DMS 273 (cell line): ENCODE results near the gene KCTD1.
A peak's percentile ranks its signal among the peaks of the same experiment; 100 is the strongest.

ENCODE experiments used
- DNase-seq: peaks from one replicate; lab custom pipeline; 2025; ENCODE audit not compliant: unreplicated experiment; lab: John Stamatoyannopoulos, UW

The KCTD1 gene

DNA sequence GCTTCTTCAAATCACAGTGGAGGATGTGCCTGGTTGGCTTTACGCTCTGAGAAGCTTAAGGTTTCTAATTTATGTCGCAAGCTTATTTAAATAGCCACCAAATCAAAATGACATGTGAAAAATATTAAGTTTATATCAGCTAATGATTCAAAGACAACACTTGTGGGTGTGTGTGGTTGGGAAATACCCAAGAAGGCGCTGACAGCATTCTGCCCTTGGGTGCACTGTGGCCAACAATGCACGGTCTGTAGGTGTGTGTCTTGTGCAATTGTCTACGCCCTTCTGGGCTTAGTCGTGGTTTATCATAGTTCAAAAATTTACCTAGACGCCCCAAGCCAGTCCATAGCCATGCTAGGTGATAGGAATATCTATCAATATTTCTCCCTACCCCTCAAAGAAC is 60.9 kb downstream of the KCTD1 start:
- DNase-seq = no peak

DNA sequence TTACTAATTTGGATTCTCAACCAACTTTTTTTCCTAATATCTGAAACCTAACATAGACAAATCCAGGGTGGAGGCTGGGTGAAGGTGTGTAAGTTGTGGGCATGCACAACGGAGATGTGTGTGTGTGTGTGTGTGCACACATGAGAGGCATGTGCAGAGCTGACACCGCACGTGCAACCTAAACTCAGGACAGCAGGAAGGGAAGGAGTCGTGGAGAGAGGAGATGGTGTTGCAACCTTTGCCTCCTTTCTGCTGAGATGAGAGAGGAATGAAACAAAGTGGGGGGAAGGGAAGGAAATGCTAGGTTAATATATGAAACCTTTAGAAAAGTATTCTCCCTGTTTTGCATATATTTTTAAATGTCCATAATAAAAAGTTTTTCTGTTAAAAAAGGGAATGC is 64.7 kb downstream of the KCTD1 start:
- DNase-seq = no peak

DNA sequence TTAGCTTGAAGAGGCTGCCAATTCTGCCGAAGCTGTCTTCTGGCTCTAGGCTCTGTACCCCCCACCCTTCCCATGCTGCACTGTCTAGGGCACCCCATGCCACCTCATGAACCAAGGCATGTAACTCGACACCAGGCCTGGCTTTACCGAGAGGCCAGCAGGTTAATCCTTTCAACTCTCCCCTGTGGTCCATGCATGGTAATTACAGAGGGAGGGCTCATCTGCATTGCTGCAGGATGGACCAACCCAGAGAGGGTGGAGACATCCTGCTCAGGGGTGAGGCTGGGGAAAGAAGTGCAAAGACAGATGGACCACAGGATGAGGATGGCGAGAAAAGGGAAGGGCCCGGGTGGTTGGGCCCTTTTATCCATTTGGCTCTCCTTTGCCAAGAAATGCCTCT is 65.8 kb downstream of the KCTD1 start:
- DNase-seq = no peak

DNA sequence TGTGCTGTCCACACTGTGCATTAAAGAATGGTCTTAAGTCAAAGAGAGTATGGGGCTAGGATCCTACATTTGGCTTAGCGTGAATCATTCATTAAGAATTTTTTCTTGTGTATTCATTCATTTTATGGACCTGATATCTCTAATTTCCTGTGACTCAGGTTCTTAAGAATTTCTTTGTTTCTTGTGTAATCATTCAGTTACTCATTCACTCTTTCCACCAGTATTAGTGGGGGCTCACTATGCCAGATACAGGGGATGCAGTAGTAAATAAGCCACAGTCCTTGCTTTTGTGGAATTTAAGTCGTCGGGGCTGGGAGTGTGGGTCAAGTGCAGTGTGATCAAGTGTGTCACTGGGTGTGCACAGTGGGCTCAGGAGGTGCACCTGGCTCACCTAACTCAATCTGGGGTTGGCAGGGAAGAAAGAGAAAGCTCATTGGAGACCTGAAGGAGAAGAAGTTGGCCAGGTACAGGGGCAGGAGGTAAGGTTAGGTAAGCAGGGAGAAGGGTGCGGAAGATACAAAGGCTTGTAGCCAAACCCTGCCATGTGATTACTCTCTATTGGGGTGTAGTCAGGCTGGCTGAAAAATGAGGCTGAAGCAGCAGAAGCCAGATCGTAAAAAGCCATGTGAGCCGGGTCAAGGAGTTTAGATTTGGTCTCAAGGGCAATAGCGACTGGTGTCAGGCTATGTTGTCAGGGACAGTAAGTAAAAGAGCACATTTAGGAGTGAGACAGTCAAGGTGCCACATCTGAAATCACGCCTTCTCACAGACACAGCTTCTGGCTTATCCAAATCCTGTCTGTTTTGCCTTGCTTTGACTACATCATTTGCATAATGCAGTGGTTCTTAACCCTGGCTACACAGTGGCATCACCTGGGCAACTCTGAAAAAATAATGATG is 67.2 kb downstream of the KCTD1 start:
- no peak for DNase-seq

DNA sequence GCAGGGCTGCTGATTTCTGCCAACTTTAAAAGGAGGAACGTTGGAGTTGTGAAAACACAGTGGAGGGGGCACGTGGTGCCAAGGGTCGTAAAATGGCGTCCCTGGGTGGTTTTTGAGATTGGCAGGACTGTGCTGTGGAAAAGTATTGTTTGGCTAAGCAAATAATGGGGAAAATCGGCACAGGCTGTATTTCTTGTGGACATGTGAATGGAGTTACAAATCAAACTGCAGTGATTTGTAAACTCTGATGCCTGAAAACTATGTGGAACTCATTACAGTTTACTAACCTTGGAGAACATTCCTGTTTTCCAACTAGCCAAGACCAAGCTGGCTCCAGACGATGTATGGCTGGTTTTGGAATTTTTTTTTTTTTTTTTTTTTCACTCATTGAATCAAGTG is 68.7 kb downstream of the KCTD1 start:
- DNase-seq = no peak

DNA sequence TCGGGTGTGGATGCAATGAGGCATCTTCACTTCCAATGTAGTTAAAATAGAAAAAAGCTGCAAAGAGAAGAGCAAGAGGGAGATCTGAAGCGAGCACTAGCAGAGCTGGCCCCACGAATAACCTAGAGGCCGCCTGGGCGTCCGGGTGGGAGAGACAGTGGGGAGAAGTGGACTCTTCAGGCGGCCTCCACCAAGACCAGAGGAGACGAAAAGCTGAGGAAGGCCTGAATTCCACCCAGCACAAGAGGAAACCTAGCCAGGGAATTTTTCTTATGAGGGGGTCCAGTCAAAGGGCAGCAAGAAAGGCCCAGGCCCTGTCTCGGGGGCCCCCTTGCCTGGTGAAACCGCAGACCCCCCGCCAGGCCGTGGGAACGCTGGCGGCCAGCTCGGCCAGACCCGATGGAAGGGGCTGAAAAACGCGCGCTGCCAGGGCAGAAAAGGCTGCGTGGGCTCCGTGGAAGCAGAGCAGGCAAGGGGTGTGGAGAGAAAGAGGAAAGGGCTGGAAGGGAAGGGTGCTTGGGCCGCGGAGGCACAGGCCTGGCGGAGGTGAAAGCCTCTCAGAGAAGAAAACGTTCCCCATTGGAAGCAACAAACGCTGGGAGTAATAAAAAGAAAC is 69.2 kb downstream of the KCTD1 start:
- DNase-seq = no peak

DNA sequence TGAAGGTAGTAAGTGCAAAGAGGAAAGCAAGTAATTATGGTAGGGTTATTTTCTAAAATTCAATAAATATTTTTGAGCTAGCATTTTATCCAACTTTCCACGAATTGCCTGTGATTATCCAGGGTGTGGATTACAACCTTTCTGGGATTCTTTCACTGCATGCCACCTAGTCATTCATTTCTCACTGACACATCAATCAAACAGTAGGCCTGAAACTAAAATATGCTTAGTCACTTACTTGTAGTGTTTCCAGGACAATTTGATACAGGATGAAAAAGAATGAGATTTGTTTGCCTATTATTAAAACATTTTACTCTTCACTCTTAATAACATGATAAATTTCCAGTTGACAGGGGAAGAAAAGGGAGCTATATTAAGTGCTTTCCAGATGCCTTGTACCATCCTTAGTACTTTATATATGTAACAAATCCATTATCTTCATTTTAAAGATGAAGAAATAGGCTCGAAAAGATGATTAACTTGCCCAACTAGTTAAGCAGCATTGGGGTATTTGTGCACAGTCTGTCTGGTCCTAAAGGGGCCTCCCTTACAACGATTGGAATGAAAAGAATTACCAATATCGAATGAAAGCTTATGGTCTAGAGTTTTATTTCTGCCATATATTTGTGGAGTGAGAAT is 70.4 kb downstream of the KCTD1 start:
- DNase-seq = no peak

DNA sequence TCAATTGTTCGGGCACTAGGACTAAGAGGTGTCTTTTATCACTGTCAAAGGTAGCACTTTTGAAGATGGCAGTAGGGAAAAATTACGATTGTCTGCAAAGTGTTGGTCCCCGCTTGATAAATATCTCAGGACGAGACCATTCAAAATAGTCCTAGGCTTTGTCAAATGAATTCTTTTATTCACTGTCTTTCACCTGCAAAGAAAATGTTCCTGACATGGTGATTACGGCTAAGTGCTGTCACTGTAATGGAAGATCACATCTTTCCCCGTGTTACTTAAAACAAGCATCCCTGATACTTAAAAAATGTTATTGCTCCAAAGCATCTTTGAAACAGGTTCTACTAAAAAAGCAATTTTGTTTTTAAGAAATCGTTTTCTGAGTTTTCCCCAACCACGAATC is 71.7 kb downstream of the KCTD1 start:
- no peak for DNase-seq

DNA sequence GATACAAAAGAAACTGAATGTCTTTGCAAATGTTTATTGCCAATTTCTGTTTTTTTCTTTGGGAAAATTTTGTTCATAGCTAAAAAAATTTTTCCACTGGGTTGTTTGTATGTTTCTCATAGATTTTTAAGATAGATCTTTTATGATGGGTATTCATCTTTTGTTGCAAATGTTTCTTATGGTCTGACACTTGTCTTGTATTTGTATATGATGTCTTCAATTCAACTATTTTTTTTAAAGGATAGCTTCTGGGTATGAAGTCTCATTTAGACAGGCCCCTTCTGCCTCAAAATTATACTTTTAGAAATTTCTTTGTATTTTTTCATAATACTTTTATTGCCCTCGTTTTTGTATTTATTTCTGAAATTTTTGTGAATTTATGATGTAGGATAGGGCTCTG is 73.8 kb downstream of the KCTD1 start:
- DNase-seq = no peak

DNA sequence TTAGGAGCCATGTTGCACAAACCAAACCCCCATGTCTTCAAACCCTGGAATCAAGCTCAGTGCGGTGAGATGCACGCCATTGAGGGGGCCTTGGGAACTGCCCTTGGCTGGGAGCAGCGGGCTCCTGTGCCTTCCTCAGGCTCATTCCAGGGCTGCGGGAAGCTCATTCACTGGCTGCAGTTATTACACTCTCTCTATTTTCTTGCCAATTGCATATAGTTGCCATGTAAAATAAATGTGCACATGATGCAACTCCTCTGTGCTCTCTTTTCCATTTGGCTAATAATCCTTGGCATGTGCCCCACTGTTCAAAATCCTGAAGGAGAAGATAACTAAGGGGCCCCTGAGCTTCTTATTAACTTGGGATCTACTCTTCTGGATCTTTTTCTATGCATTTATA is 74.7 kb downstream of the KCTD1 start:
- no peak for DNase-seq

DNA sequence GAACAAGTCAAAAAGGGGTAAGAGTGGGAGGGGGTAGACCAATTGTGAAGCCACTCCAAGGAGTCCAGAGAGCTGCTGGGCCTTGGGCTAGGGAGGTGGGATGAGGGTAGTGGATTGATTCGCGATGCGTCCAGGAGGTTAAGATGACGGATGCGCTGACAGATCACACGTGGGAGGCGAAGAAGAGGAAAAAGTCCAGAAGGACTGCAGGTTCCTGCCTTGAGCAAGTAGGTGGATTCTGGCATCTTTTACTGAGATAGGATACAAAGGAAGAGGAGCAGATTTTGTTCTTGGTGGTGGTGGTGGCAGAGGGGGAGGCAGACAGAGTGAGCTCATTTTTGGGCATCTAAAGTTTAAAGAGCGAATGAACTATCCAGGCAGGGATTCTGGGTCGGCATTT is 76.5 kb downstream of the KCTD1 start:
- no peak for DNase-seq

DNA sequence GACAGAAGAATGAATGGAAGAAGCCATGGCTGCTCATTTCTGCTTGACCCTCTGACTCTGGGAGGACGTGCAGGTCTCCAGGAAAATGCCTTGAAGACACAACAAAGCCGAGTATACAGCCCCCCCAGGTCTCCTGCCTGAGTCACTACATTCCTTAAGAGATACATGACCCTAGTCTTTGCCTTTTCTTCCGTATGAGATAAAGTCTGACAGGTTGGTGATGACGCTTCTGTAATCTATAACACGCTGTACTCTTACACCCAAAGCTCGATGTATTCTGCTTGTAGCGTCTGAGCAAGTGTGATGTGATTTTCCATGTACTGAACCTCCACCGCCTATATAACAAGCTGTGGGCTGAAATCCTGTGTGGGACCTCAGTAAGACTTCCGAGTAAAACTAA is 77.3 kb downstream of the KCTD1 start:
- DNase-seq = no peak

DNA sequence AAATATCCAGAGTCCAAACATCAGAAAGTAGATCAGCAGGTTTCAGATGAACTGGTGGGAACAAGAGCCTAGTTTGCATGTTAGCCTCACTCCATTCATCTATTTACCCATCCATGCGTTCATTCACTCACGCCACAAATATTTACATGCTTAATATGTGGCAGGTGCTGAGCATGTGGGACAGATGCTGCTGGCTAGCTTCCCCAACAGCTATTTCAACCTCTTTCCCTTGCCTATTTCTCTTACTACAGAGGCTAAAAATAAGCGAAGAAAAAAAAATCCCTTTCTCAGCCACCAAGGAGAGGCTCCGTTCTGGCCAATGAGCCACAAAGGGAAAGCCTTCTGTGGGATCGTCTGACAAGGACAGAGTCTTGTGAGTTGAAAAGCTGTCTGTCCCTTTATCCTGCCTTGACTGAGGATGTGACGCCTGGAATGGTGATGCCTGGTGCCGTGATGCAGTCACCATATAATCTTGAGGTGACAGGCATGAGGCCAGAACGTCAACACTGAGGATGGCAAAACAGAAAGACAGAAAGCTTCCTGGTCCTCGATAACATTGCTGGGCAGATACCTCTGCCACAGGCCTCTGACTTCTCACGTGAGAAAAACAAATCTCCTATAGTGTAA is 78.2 kb downstream of the KCTD1 start:
- no peak for DNase-seq

DNA sequence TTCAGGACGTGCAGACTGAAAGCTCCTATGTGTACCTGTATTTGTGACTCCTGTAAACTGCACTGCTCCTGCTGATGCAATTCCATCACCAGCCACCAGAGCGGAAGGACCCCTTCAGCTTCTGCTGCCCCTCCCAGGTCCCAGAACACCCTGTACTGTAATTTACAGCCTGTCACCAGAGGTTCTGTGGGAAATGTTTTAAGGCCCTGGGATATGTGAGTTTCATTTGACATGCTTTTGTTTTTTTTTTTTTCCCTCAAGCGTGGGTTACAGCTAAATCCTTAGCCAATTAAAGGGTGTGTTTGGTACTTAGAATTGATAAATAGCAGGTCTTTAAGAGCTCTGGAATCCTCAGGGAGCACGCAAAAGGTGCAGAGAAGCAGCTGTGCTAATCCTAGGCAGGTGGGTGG is 79.4 kb downstream of the KCTD1 start:
- peak; percentile 62 for DNase-seq

DNA sequence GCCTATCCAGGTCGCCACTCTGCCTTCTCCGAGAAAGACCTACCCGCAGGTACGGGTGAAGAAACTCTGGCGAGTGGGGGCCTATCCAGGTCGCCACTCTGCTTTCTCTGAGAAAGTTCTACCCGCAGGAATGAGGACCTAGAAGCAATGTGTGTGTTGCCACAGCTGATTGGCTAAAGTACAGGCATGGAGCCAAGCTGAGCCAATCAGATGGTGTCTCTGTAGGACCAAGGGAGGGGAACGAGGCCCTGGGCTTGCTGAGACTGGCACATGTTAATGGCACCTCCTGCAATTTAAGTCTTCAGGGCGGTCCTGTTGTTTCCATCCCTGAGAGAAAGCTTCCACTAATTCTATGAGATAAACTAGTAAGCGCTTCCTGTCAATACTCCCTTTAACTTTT is 82.3 kb downstream of the KCTD1 start:
- DNase-seq = no peak

DNA sequence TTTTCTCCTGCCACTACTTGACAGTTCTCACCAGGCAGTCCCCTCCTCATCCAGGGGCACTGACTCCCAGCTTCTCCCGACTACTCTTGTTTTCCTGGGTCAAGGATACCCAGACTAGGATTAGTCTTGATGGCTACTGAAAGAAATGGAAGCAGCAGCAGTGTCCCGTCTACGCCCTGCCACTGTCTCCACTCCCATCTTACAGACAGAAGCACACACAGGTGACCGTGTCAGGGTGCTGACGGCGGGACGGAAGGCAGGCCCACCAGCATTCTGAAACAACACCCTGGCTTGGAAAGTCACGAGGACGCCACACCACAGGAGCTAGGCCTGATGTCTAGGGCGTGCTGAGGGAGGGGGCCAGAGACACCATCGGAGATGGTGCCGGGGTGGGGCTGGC is 82.9 kb downstream of the KCTD1 start:
- no peak for DNase-seq

DNA sequence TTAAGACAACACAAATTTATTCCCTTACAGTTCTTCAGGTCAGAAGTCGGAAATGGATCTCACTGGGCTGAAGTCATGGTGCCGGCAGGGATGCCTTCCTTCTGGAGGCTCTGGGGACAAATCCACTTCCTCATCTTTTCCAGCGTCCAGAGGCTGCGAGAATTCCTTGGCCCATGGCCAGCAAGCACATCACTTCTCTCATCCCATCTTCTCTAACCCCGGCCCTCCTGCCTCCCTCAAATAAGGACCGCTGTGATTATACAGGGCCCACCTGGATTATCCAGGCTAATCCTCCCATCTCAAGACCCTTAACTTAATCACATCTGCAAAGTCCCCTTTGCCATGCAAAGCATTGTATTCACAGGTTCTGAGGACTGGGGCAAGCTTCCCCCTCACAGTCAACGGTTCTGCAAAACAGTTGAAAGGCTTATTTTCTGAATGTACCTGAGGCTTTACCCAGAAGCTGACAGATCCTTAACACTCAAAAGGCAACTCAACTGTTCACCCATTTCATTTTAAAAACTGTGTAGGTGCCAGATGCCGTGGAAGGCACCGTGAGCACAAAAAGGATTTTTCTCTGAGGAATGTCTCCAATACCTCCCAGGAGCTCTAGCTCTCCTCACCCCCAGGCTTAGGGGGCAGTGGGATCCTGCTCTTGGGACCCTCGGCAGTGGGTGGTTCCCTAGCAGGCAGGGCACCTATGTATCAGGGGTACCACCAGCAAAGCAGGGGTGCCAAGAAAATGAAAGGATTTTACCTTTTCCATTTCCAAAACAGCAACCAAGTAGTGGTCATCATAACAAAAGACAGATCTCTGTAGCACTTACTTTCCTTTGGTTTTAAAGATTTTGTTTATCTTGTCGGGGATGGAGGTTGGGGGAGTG is 84.0 kb downstream of the KCTD1 start:
- DNase-seq = no peak

DNA sequence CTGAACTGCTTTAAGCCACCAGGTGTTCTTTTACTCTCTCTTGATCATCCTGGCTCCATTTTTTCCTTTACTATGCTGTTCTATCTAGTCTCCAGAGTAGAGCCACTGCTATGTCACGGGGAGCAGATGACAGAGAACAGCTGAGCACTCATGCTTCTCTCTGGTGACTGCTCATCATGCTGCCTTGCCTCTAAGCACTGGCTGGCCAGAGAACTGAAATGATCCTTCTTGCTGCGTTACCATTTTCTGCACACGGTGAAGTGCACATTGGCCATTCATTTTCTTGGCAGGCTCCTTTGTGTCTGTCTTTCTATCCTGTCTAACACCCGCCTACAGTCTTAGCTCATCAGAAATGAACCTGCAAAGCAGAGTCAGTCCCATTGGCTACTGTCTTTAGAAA is 86.0 kb downstream of the KCTD1 start:
- no peak for DNase-seq

DNA sequence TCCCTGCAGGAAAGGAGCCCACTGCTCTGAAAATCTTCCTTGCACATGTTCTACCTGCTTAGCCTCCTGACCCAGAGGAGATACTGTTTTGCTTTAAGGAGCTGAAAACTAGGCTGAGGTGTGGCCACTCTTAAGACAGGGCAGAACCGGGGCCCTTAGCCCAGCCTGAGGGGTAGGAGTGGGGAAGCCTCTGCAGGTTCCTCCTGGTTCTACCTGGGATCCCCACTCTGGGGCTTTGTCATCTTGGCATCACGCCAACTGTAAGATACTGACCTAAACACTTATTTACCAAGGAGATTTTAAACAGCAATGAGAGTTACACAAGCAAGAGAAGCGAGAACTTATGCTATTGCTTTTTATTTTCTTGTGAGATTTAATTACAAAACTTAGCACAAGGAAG is 86.9 kb downstream of the KCTD1 start:
- DNase-seq = peak; percentile 7

DNA sequence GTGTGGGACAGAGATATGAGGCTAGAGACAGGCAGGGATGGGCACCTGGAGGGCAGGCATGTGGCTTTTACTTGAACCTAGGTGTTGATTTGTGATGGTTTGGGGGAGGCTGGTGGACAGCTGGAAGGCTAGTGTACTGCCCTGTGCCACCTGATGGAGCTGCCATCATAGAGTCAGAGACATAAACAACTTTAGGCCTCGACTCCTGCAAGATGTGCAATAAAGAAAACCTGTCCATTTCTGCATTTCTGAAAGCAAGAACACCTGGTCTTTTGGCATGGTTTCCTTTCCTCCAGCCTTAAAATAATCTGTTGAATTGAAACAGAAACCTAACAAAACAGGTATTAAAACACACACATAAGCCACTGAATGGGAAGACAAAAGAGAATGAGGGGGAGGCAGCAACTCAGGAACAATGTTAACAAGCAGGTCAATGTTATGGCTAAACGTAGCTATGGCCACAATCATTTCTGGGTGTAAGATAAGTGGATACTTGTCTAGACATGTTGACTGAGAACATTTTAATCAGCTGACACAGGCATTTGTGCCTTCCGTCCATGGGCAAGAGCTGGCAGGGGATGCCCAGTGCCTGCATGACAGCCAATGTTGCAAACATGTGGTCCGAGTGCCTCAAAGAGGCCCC is 87.8 kb downstream of the KCTD1 start:
- peak; percentile 38 for DNase-seq
